Measurements from ENCODE around the gene NOP14. TPM values are rescaled to one million over a fixed set of nuclear protein-coding genes. Genes with fewer than 3 reads are reported as not detected.

Gene NOP14
- total and polyA plus RNA-seq, 2 donors (not counting 3 experiments of a cell fraction or from before 2014, with no cell fraction given): 9.5 to 45.2 TPM

DNA sequence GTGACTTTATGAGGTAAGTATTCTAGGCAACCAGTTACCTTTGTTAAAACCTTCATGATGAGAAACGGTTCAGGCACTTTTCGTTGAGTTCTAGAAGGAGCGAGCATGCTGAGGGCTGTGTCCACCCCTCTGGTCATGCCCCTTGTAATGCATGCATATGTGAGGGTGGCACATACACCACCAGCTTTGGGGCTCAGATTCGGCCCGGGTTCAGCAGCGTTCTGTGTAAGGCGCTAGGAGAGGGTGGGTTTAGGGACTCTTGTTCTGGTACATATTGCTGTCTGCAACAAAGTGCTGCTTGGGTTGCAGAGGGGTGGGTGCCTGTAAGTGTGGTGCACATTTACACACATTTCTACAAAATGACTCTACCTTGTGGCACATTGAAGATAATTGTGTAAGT lies 54.5 kb downstream of the NOP14 start:
- Histone ChIP-seq H3K79me2 (ENCODE audit: control insufficient read depth, insufficient read depth, low read length) (no peaks in the 10 kb centered on the region), H4K20me1 (replicated peaks; ENCODE audit: control insufficient read depth, extremely low read depth, insufficient read depth, low read length) (no peaks in the 10 kb centered on the region), H3K36me3 (ENCODE audit: control insufficient read depth in 2 of 2, extremely low read depth in 1 of 2, insufficient read depth in 2 of 2, low read length in 2 of 2) (peaks cover 26 to 59% of the 10 kb centered on the region in 2 experiments), H2AFZ (ENCODE audit: low read depth, low read length) (no peak overlapping the region), H3K4me2 (ENCODE audit: insufficient read depth, low read length) (no peak overlapping the region), H3K4me3 (replicated peaks in 1 of 3; ENCODE audit: insufficient read depth in 1 of 3, low read depth in 1 of 3, low read length in 3 of 3) (no peak overlapping the region), H3K4me1 (ENCODE audit: control insufficient read depth, extremely low read depth, insufficient read depth, low read length) (no peaks in the 10 kb centered on the region), H3K9ac (replicated peaks; ENCODE audit: extremely low read depth, insufficient read depth, low read length) (no peak overlapping the region), H3K27me3 (ENCODE audit: control insufficient read depth in 2 of 2, insufficient read depth in 2 of 2, low read length in 2 of 2) (no peaks in the 10 kb centered on the region), H3K9me3 (replicated peaks; ENCODE audit: control insufficient read depth, insufficient read depth, low read length) (no peaks in the 10 kb centered on the region), H3K9me1 (replicated peaks; ENCODE audit: control insufficient read depth, extremely low read depth, insufficient read depth, low read length) (no peaks in the 10 kb centered on the region), H3K27ac (ENCODE audit: insufficient read depth, low read depth, low read length) (no peak overlapping the region)
- dilution Hi-C loops (cut with MboI; ENCODE audit: extremely low pct_ligation_motif_present, low sequenced_read_pairs) (no loop called here), intact Hi-C loops (cut with micrococcal nuclease) (no loop called here)
- no TSS peak for BruUV-seq (replicated peaks)
- DNase-seq (ENCODE audit: low read depth, low spot score) (no peak), FAIRE-seq (no peak)
- ChIA-PET POLR2A (no interaction called here), CTCF (no interaction called here)
- TF ChIP-seq JUN (IDR thresholded peaks at IDR 0.05; ENCODE audit: borderline replicate concordance, insufficient read depth, insufficient read length, low read depth) (no peak), POLR2A (IDR thresholded peaks at IDR 0.05; ENCODE audit: low read depth, low read length) (no peak), POLR2AphosphoS5 (IDR thresholded peaks at IDR 0.05; ENCODE audit: insufficient read depth, low read depth, low read length) (no peak), GATA2 (IDR thresholded peaks at IDR 0.05; ENCODE audit: insufficient read depth, insufficient read length, low read depth, low read length) (no peak), EZH2 (IDR thresholded peaks at IDR 0.05; ENCODE audit: borderline replicate concordance, low read depth, low read length, severe bottlenecking) (no peak), FOS (IDR thresholded peaks at IDR 0.05; ENCODE audit: borderline replicate concordance, insufficient read depth, low read length) (no peak)
- TF ChIP-seq, protein P1, sequence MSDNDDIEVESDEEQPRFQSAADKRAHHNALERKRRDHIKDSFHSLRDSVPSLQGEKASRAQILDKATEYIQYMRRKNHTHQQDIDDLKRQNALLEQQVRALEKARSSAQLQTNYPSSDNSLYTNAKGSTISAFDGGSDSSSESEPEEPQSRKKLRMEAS (IDR thresholded peaks at IDR 0.05; ENCODE audit: insufficient read depth, insufficient read length): no peak
- TF ChIP-seq, protein P2, sequence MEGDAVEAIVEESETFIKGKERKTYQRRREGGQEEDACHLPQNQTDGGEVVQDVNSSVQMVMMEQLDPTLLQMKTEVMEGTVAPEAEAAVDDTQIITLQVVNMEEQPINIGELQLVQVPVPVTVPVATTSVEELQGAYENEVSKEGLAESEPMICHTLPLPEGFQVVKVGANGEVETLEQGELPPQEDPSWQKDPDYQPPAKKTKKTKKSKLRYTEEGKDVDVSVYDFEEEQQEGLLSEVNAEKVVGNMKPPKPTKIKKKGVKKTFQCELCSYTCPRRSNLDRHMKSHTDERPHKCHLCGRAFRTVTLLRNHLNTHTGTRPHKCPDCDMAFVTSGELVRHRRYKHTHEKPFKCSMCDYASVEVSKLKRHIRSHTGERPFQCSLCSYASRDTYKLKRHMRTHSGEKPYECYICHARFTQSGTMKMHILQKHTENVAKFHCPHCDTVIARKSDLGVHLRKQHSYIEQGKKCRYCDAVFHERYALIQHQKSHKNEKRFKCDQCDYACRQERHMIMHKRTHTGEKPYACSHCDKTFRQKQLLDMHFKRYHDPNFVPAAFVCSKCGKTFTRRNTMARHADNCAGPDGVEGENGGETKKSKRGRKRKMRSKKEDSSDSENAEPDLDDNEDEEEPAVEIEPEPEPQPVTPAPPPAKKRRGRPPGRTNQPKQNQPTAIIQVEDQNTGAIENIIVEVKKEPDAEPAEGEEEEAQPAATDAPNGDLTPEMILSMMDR (IDR thresholded peaks at IDR 0.05; ENCODE audit: extremely low read depth in 1 of 2, insufficient read depth in 1 of 2, low read depth in 1 of 2, low read length in 2 of 2): no peak

All from endothelial cell of umbilical vein (primary cell).